ENCODE measurements around the gene LRMDA. TPM values are rescaled to one million over a fixed set of nuclear protein-coding genes. Genes with fewer than 3 reads are reported as not detected.

LRMDA gene
- total RNA-seq, 5 donors from 2014 or later (not counting 1 experiment from before 2014, with no cell fraction given), result 0.30 to 1.2 TPM; not detected in 3

DNA sequence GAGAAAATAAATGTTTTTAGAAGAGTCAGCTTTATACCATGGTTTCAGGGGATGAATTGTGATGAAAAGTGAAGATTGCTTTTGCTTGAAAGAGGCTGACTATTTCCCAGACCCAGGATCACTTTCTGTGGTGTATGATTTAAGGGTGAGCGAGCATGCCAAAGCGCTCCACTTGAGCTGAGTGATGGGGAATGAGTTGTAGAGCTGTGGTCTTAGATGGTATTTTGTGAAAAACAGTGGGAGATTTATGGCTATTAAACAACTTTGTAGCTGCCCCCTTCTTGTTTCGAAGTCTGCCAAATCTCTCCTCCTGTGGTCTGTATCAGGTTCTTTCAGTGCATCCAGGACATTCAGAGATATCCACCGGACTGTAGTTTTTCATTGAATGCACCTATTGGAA, 888.2 kb downstream of the LRMDA start:
- no peak for ATAC-seq (replicated peaks in 1 of 4)
- no peaks in the 10 kb centered on the region for H3K27me3 ChIP-seq (replicated peaks in 1 of 2; ENCODE audit: control insufficient read depth in 2 of 2, extremely low read depth in 1 of 2, insufficient read depth in 2 of 2, low read length in 1 of 2)
- 83% methylated on average over 3 of the region's 4 CpGs for WGBS (ENCODE audit: insufficient coverage)

DNA sequence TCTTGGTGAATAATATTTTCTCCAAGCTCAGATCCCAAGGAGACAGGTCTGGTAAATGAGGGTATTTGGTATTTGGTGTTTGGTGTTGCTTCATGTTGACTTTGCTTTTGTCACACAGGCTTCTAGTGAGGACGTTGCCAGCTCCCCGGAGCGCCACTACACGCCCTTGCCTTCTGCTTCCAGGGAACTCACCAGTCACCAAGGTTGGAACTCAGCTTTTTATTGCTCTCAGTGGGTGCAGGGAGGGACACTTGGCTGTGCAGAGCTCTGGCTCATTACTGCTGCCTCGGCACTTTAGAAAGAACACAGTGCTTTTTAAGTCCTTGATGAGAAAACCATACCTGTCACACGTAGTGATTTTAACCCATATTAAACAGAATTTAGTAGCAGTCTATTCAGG, 892.9 kb downstream of the LRMDA start:
- H3K4me3 ChIP-seq (ENCODE audit: control insufficient read depth in 1 of 2, extremely low read depth in 1 of 2, low read length in 1 of 2), result no peak overlapping the region
- no peaks in the 10 kb centered on the region for H3K4me1 ChIP-seq (ENCODE audit: control insufficient read depth in 1 of 2, extremely low read depth in 1 of 2, insufficient read depth in 2 of 2, low read length in 2 of 2)
- no peaks in the 10 kb centered on the region for H3K27me3 ChIP-seq (replicated peaks in 1 of 2; ENCODE audit: control insufficient read depth in 2 of 2, extremely low read depth in 1 of 2, insufficient read depth in 2 of 2, low read length in 1 of 2)
- Mint-ChIP-seq H3K4me1 (no peaks in the 10 kb centered on the region), H3K27ac (no peak overlapping the region), H3K9me3 (no peaks in the 10 kb centered on the region), H3K36me3 (no peaks in the 10 kb centered on the region), H3K4me3 (no peak overlapping the region), H3K27me3 (no peaks in the 10 kb centered on the region)
- ATAC-seq (replicated peaks in 1 of 4), result no peak
- ChIA-PET POLR2A (interaction anchor here in 1 of 2 donors (0.6 kb wide), 1 partner anchor 33 kb away, joined by 3 read pairs; no protein-coding TSS in a partner anchor), CTCF (no interaction called here)
- H3K27ac ChIP-seq (ENCODE audit: low read length), result no peak overlapping the region
- DNase-seq, result no peak
- 92% methylated on average over 4 of the region's 6 CpGs for WGBS (ENCODE audit: insufficient coverage)
- H3K9me3 ChIP-seq, result no peaks in the 10 kb centered on the region
- H3K36me3 ChIP-seq (ENCODE audit: control insufficient read depth in 2 of 2, extremely low read depth in 1 of 2, insufficient read depth in 1 of 2, low read length in 1 of 2), result no peaks in the 10 kb centered on the region

More for the DNA sequence above, 888.2 kb downstream of the LRMDA start:
- H3K4me3 Mint-ChIP-seq, result no peak overlapping the region
- no peak for DNase-seq
- no peaks in the 10 kb centered on the region for H3K9me3 ChIP-seq
- H3K36me3 Mint-ChIP-seq, result no peaks in the 10 kb centered on the region
- POLR2A ChIA-PET, result no interaction called here
- H3K27ac ChIP-seq (ENCODE audit: low read length), result no peak overlapping the region
- CTCF ChIA-PET, result no interaction called here
- no peak overlapping the region for H3K27ac Mint-ChIP-seq
- H3K36me3 ChIP-seq (ENCODE audit: control insufficient read depth in 2 of 2, extremely low read depth in 1 of 2, insufficient read depth in 1 of 2, low read length in 1 of 2), result no peaks in the 10 kb centered on the region
- no peaks in the 10 kb centered on the region for H3K27me3 Mint-ChIP-seq
- no peaks in the 10 kb centered on the region for H3K4me1 Mint-ChIP-seq
- peaks cover 0 to 6% (median 3%) of the 10 kb centered on the region in 3 donors for H3K9me3 Mint-ChIP-seq
- H3K4me1 ChIP-seq (ENCODE audit: control insufficient read depth in 1 of 2, extremely low read depth in 1 of 2, insufficient read depth in 2 of 2, low read length in 2 of 2), result no peaks in the 10 kb centered on the region
- H3K4me3 ChIP-seq (ENCODE audit: control insufficient read depth in 1 of 2, extremely low read depth in 1 of 2, low read length in 1 of 2), result no peak overlapping the region

DNA sequence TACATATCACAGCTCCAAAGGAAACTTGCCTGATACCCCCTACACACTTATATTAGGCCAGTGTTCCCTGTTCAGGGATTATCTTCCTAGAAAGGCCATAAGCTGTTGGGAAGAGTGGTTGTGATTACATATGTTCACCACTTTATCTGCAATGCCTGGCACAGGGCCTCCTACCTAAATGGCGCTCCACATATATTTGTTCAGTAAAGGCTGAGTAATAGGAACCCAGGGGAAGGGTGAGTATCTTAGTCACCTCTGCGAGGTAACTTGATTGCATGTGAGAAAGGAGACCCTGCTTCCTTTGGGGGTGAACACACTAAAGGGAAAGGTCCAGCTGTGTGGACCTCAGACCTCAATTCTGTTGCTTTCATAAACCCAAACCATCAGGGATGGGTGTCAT, 896.0 kb downstream of the LRMDA start:
- H3K27me3 ChIP-seq (replicated peaks in 1 of 2; ENCODE audit: control insufficient read depth in 2 of 2, extremely low read depth in 1 of 2, insufficient read depth in 2 of 2, low read length in 1 of 2), result no peaks in the 10 kb centered on the region
- H3K27ac ChIP-seq (ENCODE audit: low read length), result no peak overlapping the region
- H3K4me3 ChIP-seq (ENCODE audit: control insufficient read depth in 1 of 2, extremely low read depth in 1 of 2, low read length in 1 of 2), result no peak overlapping the region
- no peaks in the 10 kb centered on the region for H3K9me3 ChIP-seq
- POLR2A ChIA-PET, result no interaction called here
- no peaks in the 10 kb centered on the region for H3K36me3 Mint-ChIP-seq
- H3K36me3 ChIP-seq (ENCODE audit: control insufficient read depth in 2 of 2, extremely low read depth in 1 of 2, insufficient read depth in 1 of 2, low read length in 1 of 2), result no peaks in the 10 kb centered on the region
- WGBS (ENCODE audit: insufficient coverage), result no CpG with 5 or more reads among the region's 2 CpGs
- ATAC-seq (replicated peaks in 1 of 4) (no peak), DNase-seq (no peak)
- CTCF ChIA-PET, result no interaction called here
- no peak overlapping the region for H3K4me3 Mint-ChIP-seq
- no peaks in the 10 kb centered on the region for H3K4me1 ChIP-seq (ENCODE audit: control insufficient read depth in 1 of 2, extremely low read depth in 1 of 2, insufficient read depth in 2 of 2, low read length in 2 of 2)
- no peaks in the 10 kb centered on the region for H3K4me1 Mint-ChIP-seq
- peaks cover 0 to 5% of the 10 kb centered on the region in 2 donors for H3K27me3 Mint-ChIP-seq
- H3K9me3 Mint-ChIP-seq, result peaks cover 0 to 6% (median 0%) of the 10 kb centered on the region in 3 donors
- no peak overlapping the region for H3K27ac Mint-ChIP-seq

DNA sequence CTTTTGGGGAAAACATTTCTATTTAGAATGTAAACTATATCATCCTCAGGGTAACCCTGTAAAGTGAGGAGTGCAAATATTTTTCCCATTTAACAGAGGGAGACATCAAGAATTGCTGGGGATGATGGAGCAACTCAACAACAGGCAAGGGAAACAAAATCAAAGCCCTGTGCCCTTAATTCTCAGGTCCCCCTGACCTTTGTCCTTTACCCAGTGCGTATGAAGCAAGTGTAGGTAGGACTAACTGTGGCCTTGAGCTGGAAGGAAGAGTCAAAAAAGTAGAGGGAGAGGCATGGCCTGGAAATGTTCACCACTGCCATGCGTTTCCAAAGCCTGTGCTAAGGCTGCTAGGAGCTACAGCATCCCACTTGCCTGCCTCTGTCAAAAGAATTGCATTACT, 896.9 kb downstream of the LRMDA start:
- Histone ChIP-seq H3K27ac (ENCODE audit: low read length) (no peak overlapping the region), H3K36me3 (ENCODE audit: control insufficient read depth in 2 of 2, extremely low read depth in 1 of 2, insufficient read depth in 1 of 2, low read length in 1 of 2) (no peaks in the 10 kb centered on the region), H3K27me3 (replicated peaks in 1 of 2; ENCODE audit: control insufficient read depth in 2 of 2, extremely low read depth in 1 of 2, insufficient read depth in 2 of 2, low read length in 1 of 2) (no peaks in the 10 kb centered on the region), H3K9me3 (no peaks in the 10 kb centered on the region), H3K4me1 (ENCODE audit: control insufficient read depth in 1 of 2, extremely low read depth in 1 of 2, insufficient read depth in 2 of 2, low read length in 2 of 2) (no peaks in the 10 kb centered on the region), H3K4me3 (ENCODE audit: control insufficient read depth in 1 of 2, extremely low read depth in 1 of 2, low read length in 1 of 2) (no peak overlapping the region)
- H3K4me1 Mint-ChIP-seq, result no peaks in the 10 kb centered on the region
- H3K36me3 Mint-ChIP-seq, result no peaks in the 10 kb centered on the region
- ChIA-PET POLR2A (no interaction called here), CTCF (no interaction called here)
- H3K27ac Mint-ChIP-seq, result no peak overlapping the region
- no CpG with 5 or more reads among the region's 2 CpGs for WGBS (ENCODE audit: insufficient coverage)
- peaks cover 0 to 5% of the 10 kb centered on the region in 2 donors for H3K27me3 Mint-ChIP-seq
- no peak overlapping the region for H3K4me3 Mint-ChIP-seq
- H3K9me3 Mint-ChIP-seq, result peaks cover 0 to 9% (median 0%) of the 10 kb centered on the region in 3 donors
- ATAC-seq (replicated peaks in 1 of 4) (no peak), DNase-seq (no peak)

GRCh38 chr10:76329891-76330575, 898.6 kb downstream of the LRMDA start:
- no peak overlapping the region for H3K4me3 ChIP-seq (ENCODE audit: control insufficient read depth in 1 of 2, extremely low read depth in 1 of 2, low read length in 1 of 2)
- WGBS (ENCODE audit: insufficient coverage), result 80% methylated on average over 2 of the region's 5 CpGs
- POLR2A ChIA-PET, result no interaction called here
- no peaks in the 10 kb centered on the region for H3K4me1 ChIP-seq (ENCODE audit: control insufficient read depth in 1 of 2, extremely low read depth in 1 of 2, insufficient read depth in 2 of 2, low read length in 2 of 2)
- no peak for DNase-seq
- H3K27me3 ChIP-seq (replicated peaks in 1 of 2; ENCODE audit: control insufficient read depth in 2 of 2, extremely low read depth in 1 of 2, insufficient read depth in 2 of 2, low read length in 1 of 2), result no peaks in the 10 kb centered on the region
- H3K4me1 Mint-ChIP-seq, result no peaks in the 10 kb centered on the region
- H3K9me3 Mint-ChIP-seq, result peaks cover 0 to 9% (median 0%) of the 10 kb centered on the region in 3 donors
- H3K9me3 ChIP-seq, result no peaks in the 10 kb centered on the region
- peaks cover 0 to 5% of the 10 kb centered on the region in 2 donors for H3K27me3 Mint-ChIP-seq
- no peak for ATAC-seq (replicated peaks in 1 of 4)
- H3K27ac Mint-ChIP-seq, result no peak overlapping the region
- CTCF ChIA-PET, result no interaction called here
- H3K4me3 Mint-ChIP-seq, result no peak overlapping the region
- H3K27ac ChIP-seq (ENCODE audit: low read length), result no peak overlapping the region
- H3K36me3 ChIP-seq (ENCODE audit: control insufficient read depth in 2 of 2, extremely low read depth in 1 of 2, insufficient read depth in 1 of 2, low read length in 1 of 2), result no peaks in the 10 kb centered on the region
- no peaks in the 10 kb centered on the region for H3K36me3 Mint-ChIP-seq

- Histone ChIP-seq H3K27me3 (replicated peaks in 1 of 2; ENCODE audit: control insufficient read depth in 2 of 2, extremely low read depth in 1 of 2, insufficient read depth in 2 of 2, low read length in 1 of 2) (no peaks in the 10 kb centered on the region), H3K36me3 (ENCODE audit: control insufficient read depth in 2 of 2, extremely low read depth in 1 of 2, insufficient read depth in 1 of 2, low read length in 1 of 2) (no peaks in the 10 kb centered on the region), H3K4me1 (ENCODE audit: control insufficient read depth in 1 of 2, extremely low read depth in 1 of 2, insufficient read depth in 2 of 2, low read length in 2 of 2) (no peaks in the 10 kb centered on the region), H3K27ac (ENCODE audit: low read length) (no peak overlapping the region), H3K9me3 (no peaks in the 10 kb centered on the region), H3K4me3 (ENCODE audit: control insufficient read depth in 1 of 2, extremely low read depth in 1 of 2, low read length in 1 of 2) (no peak overlapping the region)
- no peaks in the 10 kb centered on the region for H3K4me1 Mint-ChIP-seq
- ATAC-seq (replicated peaks in 1 of 4) (no peak), DNase-seq (no peak)
- ChIA-PET CTCF (no interaction called here), POLR2A (interaction anchor here in 1 of 2 donors (0.6 kb wide), 1 partner anchor 143 kb away, joined by 3 read pairs; no protein-coding TSS in a partner anchor)
- 56% methylated on average over 3 of the region's 4 CpGs for WGBS (ENCODE audit: insufficient coverage)
- peaks cover 0 to 9% (median 0%) of the 10 kb centered on the region in 3 donors for H3K9me3 Mint-ChIP-seq
- no peak overlapping the region for H3K4me3 Mint-ChIP-seq
- H3K36me3 Mint-ChIP-seq, result no peaks in the 10 kb centered on the region
- peaks cover 0 to 5% of the 10 kb centered on the region in 2 donors for H3K27me3 Mint-ChIP-seq
- H3K27ac Mint-ChIP-seq, result no peak overlapping the region
Observed at GRCh38 chr10:76331742-76332141, 900.3 kb downstream of the LRMDA start.

Data from T-cell (primary cell).